IMR-90 (cell line): ENCODE measurements around the gene CREB5. TPM values are rescaled to one million over a fixed set of nuclear protein-coding genes. Genes with fewer than 3 reads are reported as not detected.

Source experiments
- ATAC-seq: fragments of 200-7000 bp; cut with Tn5 transposase; 2 replicates; pipeline ENCODE4 v1.9.1; 2020; ENCODE audit warnings: low read depth, mild to moderate bottlenecking, moderate library complexity
- BruUV-seq: library from RNA; stranded (reverse); fragments of 400-500 nt; replicated peaks from 2 replicates; lab custom pipeline; 2021; lab: Mats Ljungman, UMichigan
- CTCF ChIA-PET: fragments of 300-600 bp; formaldehyde crosslinking; extraction: SDS; loops from one replicate; lab custom pipeline; 2021; ENCODE audit warnings: antibody characterized with exemption; lab: Yijun Ruan, JAX
- POLR2A ChIA-PET: fragments of 300-600 bp; sonication (Branson Sonifier 250); formaldehyde crosslinking; loops from one replicate; lab custom pipeline; 2022; ENCODE audit warnings: antibody characterized with exemption; ENCODE audit not compliant: unreplicated experiment; lab: Charles Lee
- DNase-seq: peaks from one replicate; pipeline ENCODE4 v3.0.0; 2013
- H2AFZ ChIP-seq: replicated peaks from 2 replicates; pipeline ENCODE3; 2013; ENCODE audit warnings: low read length, mild to moderate bottlenecking; ENCODE audit not compliant: poor library complexity
- H2AK5ac ChIP-seq: 2 replicates; pipeline ENCODE4 v1.6.1; 2013; ENCODE audit warnings: low read depth, low read length, inconsistent platforms
- H2AK9ac ChIP-seq: replicated peaks from 2 replicates; pipeline ENCODE3; 2013; ENCODE audit warnings: mild to moderate bottlenecking, low read depth, low read length, moderate library complexity; ENCODE audit not compliant: poor library complexity
- H2BK120ac ChIP-seq: 2 replicates; pipeline ENCODE4 v1.6.1; 2013; ENCODE audit warnings: low read depth, low read length, inconsistent platforms
- H2BK15ac ChIP-seq: 3 replicates; pipeline ENCODE4 v1.6.1; 2013; ENCODE audit warnings: low read depth, low read length, inconsistent platforms
- H2BK20ac ChIP-seq: 2 replicates; pipeline ENCODE4 v1.6.1; 2013; ENCODE audit warnings: low read depth, mild to moderate bottlenecking, inconsistent platforms, low read length, moderate library complexity
- H2BK5ac ChIP-seq: 2 replicates; pipeline ENCODE4 v1.6.1; 2013; ENCODE audit warnings: mild to moderate bottlenecking, low read depth, low read length, inconsistent platforms; ENCODE audit not compliant: poor library complexity, severe bottlenecking
- H3K14ac ChIP-seq: replicated peaks from 2 replicates; pipeline ENCODE4 v1.6.1; 2013; ENCODE audit warnings: low read depth, low read length, inconsistent platforms
- H3K18ac ChIP-seq: 2 replicates; pipeline ENCODE4 v1.6.1; 2013; ENCODE audit warnings: low read depth, low read length, control low read depth
- H3K23ac ChIP-seq: 2 replicates; pipeline ENCODE4 v1.6.1; 2013; ENCODE audit warnings: low read depth, low read length, inconsistent platforms
- H3K27ac ChIP-seq: 2 replicates; pipeline ENCODE4 v1.5.1; 2013; ENCODE audit warnings: mild to moderate bottlenecking, control low read depth, low read length; ENCODE audit not compliant: insufficient read depth
- H3K27me3 ChIP-seq: 2 replicates; pipeline ENCODE4 v1.6.1; 2013; ENCODE audit warnings: low read length; ENCODE audit not compliant: control insufficient read depth, insufficient read depth
- H3K36me3 ChIP-seq: 2 replicates; pipeline ENCODE4 v1.6.1; 2013; ENCODE audit warnings: low read length, mixed read lengths; ENCODE audit not compliant: control insufficient read depth, insufficient read depth
- H3K4ac ChIP-seq: 2 replicates; pipeline ENCODE4 v1.6.1; 2013; ENCODE audit warnings: low read depth, low read length, inconsistent platforms
- H3K4me1 ChIP-seq: 2 replicates; pipeline ENCODE4 v1.6.1; 2013; ENCODE audit warnings: low read length, mixed read lengths; ENCODE audit not compliant: control insufficient read depth, insufficient read depth
- H3K4me2 ChIP-seq: 2 replicates; pipeline ENCODE4 v1.6.1; 2013; ENCODE audit warnings: low read depth, mild to moderate bottlenecking, control low read depth, low read length, moderate library complexity
- H3K4me3 ChIP-seq: 2 replicates; pipeline ENCODE4 v1.5.1; 2013; ENCODE audit warnings: low read depth, mild to moderate bottlenecking, control low read depth, low read length, moderate library complexity; ENCODE audit not compliant: insufficient read depth
- H3K56ac ChIP-seq: 2 replicates; pipeline ENCODE4 v1.6.1; 2013; ENCODE audit warnings: low read length, inconsistent platforms; ENCODE audit not compliant: insufficient read depth; ENCODE audit errors: extremely low read depth
- H3K79me1 ChIP-seq, 2 experiments: 2 replicates each; pipeline ENCODE4 v1.6.1; 2013; ENCODE audit warnings: low read length in 2 of 2, inconsistent platforms in 1 of 2, low read depth in 1 of 2
- H3K9ac ChIP-seq: 2 replicates; pipeline ENCODE4 v1.6.1; 2013; ENCODE audit warnings: low read depth, low read length, control low read depth
- H3K9me1 ChIP-seq: 2 replicates; pipeline ENCODE4 v1.6.1; 2013; ENCODE audit warnings: low read length, inconsistent platforms; ENCODE audit not compliant: insufficient read depth
- H3K9me3 ChIP-seq: 2 replicates; pipeline ENCODE4 v1.6.1; 2013; ENCODE audit warnings: low read length; ENCODE audit not compliant: control insufficient read depth, insufficient read depth
- H4K20me1 ChIP-seq: 2 replicates; pipeline ENCODE4 v1.6.1; 2013; ENCODE audit warnings: low read length, inconsistent platforms; ENCODE audit not compliant: insufficient read depth
- H4K5ac ChIP-seq: 2 replicates; pipeline ENCODE4 v1.6.1; 2013; ENCODE audit warnings: mild to moderate bottlenecking, low read depth, low read length, control low read depth
- H4K8ac ChIP-seq, 2 experiments: 2 replicates each; pipeline ENCODE4 v1.6.1; 2013; ENCODE audit warnings: low read depth in 2 of 2, low read length in 2 of 2, control low read depth in 1 of 2, inconsistent platforms in 1 of 2
- H4K91ac ChIP-seq: 2 replicates; pipeline ENCODE4 v1.6.1; 2013; ENCODE audit warnings: low read depth, low read length, inconsistent platforms; ENCODE audit not compliant: insufficient read depth
- CEBPB ChIP-seq: IDR thresholded peaks from 2 replicates; pipeline ENCODE4 v1.6.1; 2012; ENCODE audit warnings: low read depth, low read length, improper control_type of control experiment
- FOS ChIP-seq: fragments of 150-350 bp; IDR thresholded peaks from 2 replicates; pipeline ENCODE4 v1.6.1; 2016; ENCODE audit warnings: low read depth, low read length
- NFE2L2 ChIP-seq: fragments of 150-350 bp; IDR thresholded peaks from 2 replicates; pipeline ENCODE4 v1.6.1; 2016; ENCODE audit warnings: low read depth, mild to moderate bottlenecking, low read length
- RAD21 ChIP-seq: IDR thresholded peaks from 2 replicates; pipeline ENCODE4 v1.6.1; 2012; ENCODE audit warnings: low read length, improper control_type of control experiment
- RCOR1 ChIP-seq: IDR thresholded peaks from 2 replicates; pipeline ENCODE4 v1.6.1; 2012; ENCODE audit warnings: mild to moderate bottlenecking, low read length, improper control_type of control experiment; ENCODE audit not compliant: insufficient replicate concordance
- WGBS, 2 experiments: methylation state at CpG; one replicate each; pipeline versions ENCODE4 v1.1.5 to v1.1.7; 2013; ENCODE audit warnings: missing lambda C conversion rate in 2 of 2; ENCODE audit not compliant: insufficient read length in 1 of 2; ENCODE audit errors: extremely low coverage in 2 of 2; 5-methylcytosine and 5-hydroxymethylcytosine counted together
- dilution Hi-C: fragments of 300-500 bp; cut with HindIII; formaldehyde crosslinking; loops from one replicate; pipeline ENCODE4 v1.14.3; 2018; ENCODE audit warnings: low sequenced_read_pairs; ENCODE audit not compliant: unreplicated experiment
- in situ Hi-C: fragments of 300-500 bp; cut with MboI; formaldehyde crosslinking; loops from 3 replicates; pipeline ENCODE4 v1.14.3; 2019; ENCODE audit warnings: low sequenced_read_pairs, inconsistent platforms, mixed read lengths
- intact Hi-C: fragments of 100-400 bp; cut with micrococcal nuclease; formaldehyde crosslinking; loops from 2 replicates; pipeline ENCODE4 v1.10.0; 2022
- polyA plus RNA-seq, 3 experiments: library from polyadenylated mRNA; depleted of rRNA; stranded (reverse); fragments of >200 nt; gene quantifications; 2 replicates each; pipeline ENCODE4 v1.2.3, GENCODE V29; 2012; ENCODE audit warnings: low replicate concordance in 1 of 3
- total RNA-seq: library from RNA; depleted of rRNA; stranded (reverse); fragments of >200 nt; gene quantifications from 2 replicates; pipeline ENCODE4 v1.2.3, GENCODE V29; 2012

The CREB5 gene
- total and polyA plus RNA-seq, 2 of the 4 experiments (the other 2 are of a cell fraction), result 7.3 to 13.1 TPM

DNA sequence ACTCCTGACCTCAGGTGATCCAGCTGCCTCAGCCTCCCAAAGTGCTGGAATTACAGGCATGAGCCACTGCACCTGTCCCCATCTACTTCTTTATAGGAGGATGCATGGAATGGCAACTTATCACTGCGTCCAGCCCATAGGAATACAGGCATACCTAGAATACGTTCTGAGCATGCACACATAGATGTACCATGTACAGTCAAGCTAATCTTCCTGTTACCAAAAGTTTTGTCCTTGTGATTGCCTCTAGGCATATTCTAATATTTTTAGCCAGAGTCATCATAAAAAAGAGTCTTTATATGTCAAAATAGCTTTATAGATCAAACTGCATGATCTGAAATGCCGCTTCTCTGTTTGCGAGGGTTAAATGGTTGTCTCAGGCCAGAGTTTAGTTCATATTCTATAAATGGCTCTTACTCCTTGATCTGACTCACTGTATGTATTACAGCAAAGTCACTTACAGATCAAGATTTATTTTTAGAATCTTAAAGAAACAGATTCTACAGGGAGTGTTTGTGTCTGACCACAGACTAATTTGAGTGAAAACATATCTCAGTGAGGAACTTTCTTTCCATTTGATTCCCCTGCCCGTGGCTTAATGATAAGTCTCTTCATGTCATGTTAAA is 210.9 kb downstream of the CREB5 start:
- no peak overlapping the region for H2AFZ ChIP-seq
- peaks cover 2% of the 10 kb centered on the region; the same call in 1 of the 2 replicates for H3K4me1 ChIP-seq
- BruUV-seq, result no TSS peak
- ChIA-PET POLR2A (no interaction called here), CTCF (no interaction called here)
- WGBS, 2 experiments, result no CpG with 5 or more reads among the region's 5 CpGs
- no peak overlapping the region for H3K4me3 ChIP-seq
- no peak overlapping the region for H2BK15ac ChIP-seq
- H3K9me1 ChIP-seq, result no peaks in the 10 kb centered on the region; the same call in 1 of the 2 replicates
- H4K8ac ChIP-seq, result no peak overlapping the region
- in situ Hi-C loops (no loop called here), dilution Hi-C loops (no loop called here), intact Hi-C loops (no loop called here)
- H3K79me1 ChIP-seq, result no peaks in the 10 kb centered on the region
- TF ChIP-seq FOS (peak; percentile 58), NFE2L2 (0 out of 2 replicates have a peak, but pooled peaks have one; percentile 16), RAD21 (no peak), CEBPB (peak; percentile 30; the same call in 1 of the 2 replicates), RCOR1 (no peak)
- H2BK20ac ChIP-seq, result no peak overlapping the region
- no peak overlapping the region for H3K23ac ChIP-seq
- no peak overlapping the region for H2BK120ac ChIP-seq
- no peak overlapping the region for H3K56ac ChIP-seq
- H4K20me1 ChIP-seq, result no peaks in the 10 kb centered on the region
- H3K4ac ChIP-seq, result no peak overlapping the region
- H3K27ac ChIP-seq, result no peak overlapping the region
- H2BK5ac ChIP-seq, result no peak overlapping the region
- H3K36me3 ChIP-seq, result no peaks in the 10 kb centered on the region
- H3K9me3 ChIP-seq, result no peaks in the 10 kb centered on the region
- H3K9ac ChIP-seq, result no peak overlapping the region
- H3K14ac ChIP-seq, result no peak overlapping the region
- peak overlapping the region; percentile 77 for H3K4me2 ChIP-seq
- H2AK5ac ChIP-seq, result no peak overlapping the region
- DNase-seq, result peak; percentile 85
- no peaks in the 10 kb centered on the region for H3K27me3 ChIP-seq
- no peak overlapping the region for H4K91ac ChIP-seq
- no peak overlapping the region for H2AK9ac ChIP-seq
- peak; percentile 85 for ATAC-seq
- H4K5ac ChIP-seq, result no peak overlapping the region
- H3K18ac ChIP-seq, result peak overlapping the region; percentile 50; the same call in 1 of the 2 replicates
